GM12878 (cell line): ENCODE results near the gene AAR2. TPM values are rescaled to one million over a fixed set of nuclear protein-coding genes. Genes with fewer than 3 reads are reported as not detected.

Source experiments
- GATAD2B ChIP-seq: fragments of 450-650 bp; conservative IDR thresholded peaks from 2 replicates; pipeline ENCODE4 v1.6.1; 2017; ENCODE audit warnings: low read depth, mild to moderate bottlenecking, moderate library complexity
- HDAC6 ChIP-seq: fragments of 200-600 bp; sonication (generic); IDR thresholded peaks from one replicate; pipeline ENCODE4 v1.8.0; 2017; ENCODE audit warnings: antibody characterized with exemption; ENCODE audit not compliant: unreplicated experiment
- IRF5 ChIP-seq: fragments of 450-650 bp; IDR thresholded peaks from 2 replicates; pipeline ENCODE4 v1.6.1; 2017; ENCODE audit warnings: borderline replicate concordance
- MTA3 ChIP-seq: IDR thresholded peaks from 2 replicates; pipeline ENCODE4 v1.6.1; 2012; ENCODE audit warnings: low read length, inconsistent platforms, borderline replicate concordance
- MYC ChIP-seq: IDR thresholded peaks from 2 replicates; pipeline ENCODE4 v1.6.1; 2011; ENCODE audit warnings: mild to moderate bottlenecking, low read length, moderate library complexity, inconsistent platforms; ENCODE audit not compliant: insufficient read depth, insufficient replicate concordance, insufficient read length, severe bottlenecking
- PML ChIP-seq: IDR thresholded peaks from 2 replicates; pipeline ENCODE4 v1.6.1; 2012; ENCODE audit warnings: low read length, inconsistent platforms
- RFX5 ChIP-seq: IDR thresholded peaks from 2 replicates; pipeline ENCODE4 v1.6.1; 2011; ENCODE audit warnings: low read depth, low read length, improper control_type of control experiment
- SP1 ChIP-seq: IDR thresholded peaks from one replicate; pipeline ENCODE4 v1.6.1; 2011; ENCODE audit warnings: low read depth, low read length
- TAF1 ChIP-seq: IDR thresholded peaks from 2 replicates; pipeline ENCODE4 v1.6.1; 2011; ENCODE audit warnings: mild to moderate bottlenecking, low read depth, low read length, borderline replicate concordance
- ZNF24 ChIP-seq: fragments of 450-650 bp; IDR thresholded peaks from 2 replicates; pipeline ENCODE4 v1.6.1; 2017; ENCODE audit warnings: antibody characterized with exemption, mild to moderate bottlenecking
- ZNF274 ChIP-seq: IDR thresholded peaks from one replicate; pipeline ENCODE4 v1.8.0; 2011; ENCODE audit not compliant: insufficient read length, insufficient read depth
- polyA plus RNA-seq, 11 experiments: library from polyadenylated mRNA; depleted of rRNA in 4 of 11; unstranded in 6 of 11; stranded (reverse) in 5 of 11; fragments of >200 nt; fragmentation: Nextera tagmentation in 4 of 11; fragmentation: Illumina TruSeq in 1 of 11; extraction: Ambion mirVana in 4 of 11; extraction: Trizol in 1 of 11; gene quantifications; 1 replicate in 1 of 11; 2 replicates in 10 of 11; pipeline versions ENCODE4 v1.2.1 to v1.2.3, GENCODE V29; 2011 to 2016; ENCODE audit warnings: inconsistent platforms in 2 of 11, missing spikeins in 2 of 11, low read depth in 1 of 11
- total RNA-seq, 4 experiments: library from RNA; depleted of rRNA in 3 of 4; stranded (reverse); fragments of >200 nt in 3 of 4; fragmentation: Illumina TruSeq in 1 of 4; extraction: Trizol in 1 of 4; gene quantifications; 2 replicates each; pipeline versions ENCODE4 v1.2.1 to v1.2.3, GENCODE V29; 2013 to 2021
- TF ChIP-seq, protein P1 (sequence below): fragments of 450-650 bp; conservative IDR thresholded peaks from 2 replicates; pipeline ENCODE4 v1.6.1; 2017; ENCODE audit warnings: mild to moderate bottlenecking, moderate library complexity
- TF ChIP-seq, protein P2 (sequence below): IDR thresholded peaks from 2 replicates; pipeline ENCODE4 v1.6.1; 2012; ENCODE audit warnings: low read depth, low read length, improper control_type of control experiment

Gene AAR2
- total and polyA plus RNA-seq, 10 of the 15 experiments (the other 5 are each of a cell fraction or from before 2014, with no cell fraction given), result 6.5 to 41.7 (median 30.3) TPM

DNA sequence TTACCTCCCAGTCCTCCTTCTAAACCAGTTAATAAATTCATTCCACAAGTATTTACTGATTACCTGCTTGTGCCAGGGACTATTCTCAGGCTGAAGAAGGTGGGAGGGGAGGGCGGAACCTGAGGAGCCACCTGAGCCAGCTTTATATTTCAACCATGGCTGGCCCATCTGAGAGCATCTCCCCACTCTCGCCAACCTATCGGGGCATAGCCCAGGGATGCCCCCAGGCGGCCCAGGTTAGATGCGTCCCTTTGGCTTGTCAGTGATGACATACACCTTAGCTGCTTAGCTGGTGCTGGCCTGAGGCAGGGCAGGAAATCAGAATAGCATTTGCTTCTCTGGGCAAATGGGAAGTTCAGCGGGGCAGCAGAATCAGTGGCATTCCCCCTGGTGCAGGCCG lies 4.9 kb upstream of the AAR2 start (continued):
- TF ChIP-seq RFX5, result no peak
- TF ChIP-seq PML, result no peak
- TF ChIP-seq, protein P1, sequence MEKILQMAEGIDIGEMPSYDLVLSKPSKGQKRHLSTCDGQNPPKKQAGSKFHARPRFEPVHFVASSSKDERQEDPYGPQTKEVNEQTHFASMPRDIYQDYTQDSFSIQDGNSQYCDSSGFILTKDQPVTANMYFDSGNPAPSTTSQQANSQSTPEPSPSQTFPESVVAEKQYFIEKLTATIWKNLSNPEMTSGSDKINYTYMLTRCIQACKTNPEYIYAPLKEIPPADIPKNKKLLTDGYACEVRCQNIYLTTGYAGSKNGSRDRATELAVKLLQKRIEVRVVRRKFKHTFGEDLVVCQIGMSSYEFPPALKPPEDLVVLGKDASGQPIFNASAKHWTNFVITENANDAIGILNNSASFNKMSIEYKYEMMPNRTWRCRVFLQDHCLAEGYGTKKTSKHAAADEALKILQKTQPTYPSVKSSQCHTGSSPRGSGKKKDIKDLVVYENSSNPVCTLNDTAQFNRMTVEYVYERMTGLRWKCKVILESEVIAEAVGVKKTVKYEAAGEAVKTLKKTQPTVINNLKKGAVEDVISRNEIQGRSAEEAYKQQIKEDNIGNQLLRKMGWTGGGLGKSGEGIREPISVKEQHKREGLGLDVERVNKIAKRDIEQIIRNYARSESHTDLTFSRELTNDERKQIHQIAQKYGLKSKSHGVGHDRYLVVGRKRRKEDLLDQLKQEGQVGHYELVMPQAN, result no peak
- no peak for TF ChIP-seq MTA3
- no peak for TF ChIP-seq ZNF274
- TF ChIP-seq TAF1, result no peak
- TF ChIP-seq IRF5, result no peak
- TF ChIP-seq GATAD2B, result no peak
- TF ChIP-seq, protein P2, sequence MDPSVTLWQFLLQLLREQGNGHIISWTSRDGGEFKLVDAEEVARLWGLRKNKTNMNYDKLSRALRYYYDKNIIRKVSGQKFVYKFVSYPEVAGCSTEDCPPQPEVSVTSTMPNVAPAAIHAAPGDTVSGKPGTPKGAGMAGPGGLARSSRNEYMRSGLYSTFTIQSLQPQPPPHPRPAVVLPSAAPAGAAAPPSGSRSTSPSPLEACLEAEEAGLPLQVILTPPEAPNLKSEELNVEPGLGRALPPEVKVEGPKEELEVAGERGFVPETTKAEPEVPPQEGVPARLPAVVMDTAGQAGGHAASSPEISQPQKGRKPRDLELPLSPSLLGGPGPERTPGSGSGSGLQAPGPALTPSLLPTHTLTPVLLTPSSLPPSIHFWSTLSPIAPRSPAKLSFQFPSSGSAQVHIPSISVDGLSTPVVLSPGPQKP, result no peak
- TF ChIP-seq MYC, result no peak
- TF ChIP-seq HDAC6, result no peak
- TF ChIP-seq ZNF24, result no peak
- TF ChIP-seq SP1, result no peak
